Measurements from ENCODE around the gene SLC25A24.

The SLC25A24 gene

GRCh38 chr1:108096089-108096488 lies 104.1 kb downstream of the SLC25A24 start:
- DNase-seq: no peak

- no peak for DNase-seq
Observed at GRCh38 chr1:108089477-108089876, 110.7 kb downstream of the SLC25A24 start.

DNA sequence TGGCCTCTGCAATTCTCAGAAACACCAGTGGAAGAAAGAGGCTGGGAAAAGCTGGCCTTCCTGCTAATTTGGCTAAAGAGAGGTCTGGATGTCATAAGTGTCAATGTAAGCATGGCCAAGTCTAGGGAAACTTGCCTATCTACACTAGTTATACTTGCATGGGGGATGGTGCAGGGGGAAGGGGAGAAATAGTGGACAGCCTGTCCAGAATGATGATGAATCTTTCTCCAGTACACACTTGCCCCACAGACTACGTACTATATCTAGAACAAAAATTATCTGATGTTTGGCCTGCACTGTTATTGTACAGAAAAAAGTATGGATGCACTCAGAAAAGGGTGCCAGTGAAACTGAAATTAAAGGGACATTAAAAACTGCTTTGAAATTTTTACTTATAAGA lies 114.5 kb downstream of the SLC25A24 start:
- DNase-seq: no peak

GRCh38 chr1:108084866-108085477 lies 115.2 kb downstream of the SLC25A24 start:
- DNase-seq: no peak

Measured in MV-4-11 (cell line).